C4-2B (cell line): Measurements from ENCODE around the gene LRFN2.

ENCODE experiments used
- H3K27ac ChIP-seq: fragments of 450-650 bp; 2 replicates; pipeline ENCODE4 v1.5.1; 2017
- CTCF ChIP-seq: fragments of 450-650 bp; conservative IDR thresholded peaks from 2 replicates; pipeline ENCODE4 v1.5.1; 2017; ENCODE audit warnings: mild to moderate bottlenecking
- ZFX ChIP-seq: fragments of 450-650 bp; IDR thresholded peaks from 2 replicates; pipeline ENCODE4 v1.6.1; 2017

LRFN2 gene

GRCh38 chr6:40606981-40607380, 19.8 kb upstream of the LRFN2 start:
- no peak overlapping the region for H3K27ac ChIP-seq
- TF ChIP-seq CTCF: no peak
- no peak for TF ChIP-seq ZFX

- no peak overlapping the region for H3K27ac ChIP-seq
- no peak for TF ChIP-seq CTCF
- no peak for TF ChIP-seq ZFX
Observed at GRCh38 chr6:40606526-40606925, 19.4 kb upstream of the LRFN2 start.

GRCh38 chr6:40604082-40604481, 16.9 kb upstream of the LRFN2 start:
- TF ChIP-seq ZFX (no peak), CTCF (no peak)

GRCh38 chr6:40599555-40599954, 12.4 kb upstream of the LRFN2 start:
- TF ChIP-seq CTCF (no peak), ZFX (no peak)
- no peak overlapping the region for H3K27ac ChIP-seq

More at GRCh38 chr6:40604082-40604481, 16.9 kb upstream of the LRFN2 start:
- no peak overlapping the region for H3K27ac ChIP-seq

- TF ChIP-seq ZFX (no peak), CTCF (no peak)
- no peak overlapping the region for H3K27ac ChIP-seq
Observed at GRCh38 chr6:40598516-40598915, 11.4 kb upstream of the LRFN2 start.

GRCh38 chr6:40597301-40597700, 10.1 kb upstream of the LRFN2 start:
- TF ChIP-seq ZFX (no peak), CTCF (no peak)
- H3K27ac ChIP-seq: no peak overlapping the region

- no peak for TF ChIP-seq ZFX
- TF ChIP-seq CTCF: no peak
- no peak overlapping the region for H3K27ac ChIP-seq
Observed at GRCh38 chr6:40588480-40588879, 1.3 kb upstream of the LRFN2 start.
